Mucosa of descending colon (tissue), 3 donors: Measurements from ENCODE around the gene BUD23. TPM values are rescaled to one million over a fixed set of nuclear protein-coding genes. Genes with fewer than 3 reads are reported as not detected.

ENCODE experiments used
- ATAC-seq: fragments of 200-7000 bp; cut with Tn5 transposase; one replicate; pipeline ENCODE4 v1.9.1; 2020; ENCODE audit warnings: mild to moderate bottlenecking, moderate library complexity
- DNase-seq, 3 donors: peaks; one replicate each; pipeline ENCODE4 v3.0.0-alpha.2; 2020
- H3K36me3 ChIP-seq: fragments of 200-600 bp; one replicate; pipeline ENCODE4 v1.8.0; 2021; ENCODE audit warnings: low read depth, mild to moderate bottlenecking
- H3K4me1 ChIP-seq: fragments of 200-600 bp; one replicate; pipeline ENCODE4 v1.8.0; 2021; ENCODE audit warnings: low read depth, mild to moderate bottlenecking
- H3K4me3 ChIP-seq: fragments of 200-600 bp; one replicate; pipeline ENCODE4 v1.8.0; 2021; ENCODE audit warnings: mild to moderate bottlenecking
- H3K9me3 ChIP-seq: fragments of 200-600 bp; one replicate; pipeline ENCODE4 v1.8.0; 2021; ENCODE audit warnings: mild to moderate bottlenecking
- CTCF ChIP-seq: fragments of 200-600 bp; IDR thresholded peaks from one replicate; pipeline ENCODE4 v1.8.0; 2022; ENCODE audit warnings: antibody characterized with exemption, mild to moderate bottlenecking
- intact Hi-C, 2 donors: fragments of 100-400 bp; cut with DNase I in 1 of 2; cut with micrococcal nuclease in 1 of 2; formaldehyde crosslinking; loops; one replicate each; pipeline versions ENCODE4 v1.11.0 to v1.11.1; 2022; cut with DNase I, micrococcal nuclease
- total RNA-seq, 3 donors: library from RNA; stranded (reverse); fragmentation: NEBNext Ultra II Directional in 2 of 3; extraction: Animal tissue kit (Norgen Biotek cat#: 25700) in 2 of 3; gene quantifications; one replicate each; pipeline versions ENCODE4 v1.2.1 to v1.2.4, GENCODE V29; 2021 to 2023
- donor health status: DM: no; HTN: no; CAD: no; lungs with moderate emphysema.
- donor health status: DM: no; HTN: no; CAD: no.
- donor health status: DM: no; HTN: yes; CAD: no.

Gene BUD23
- total RNA-seq, 3 donors from 2014 or later, result 38.4 to 61.2 (median 43.0) TPM

DNA sequence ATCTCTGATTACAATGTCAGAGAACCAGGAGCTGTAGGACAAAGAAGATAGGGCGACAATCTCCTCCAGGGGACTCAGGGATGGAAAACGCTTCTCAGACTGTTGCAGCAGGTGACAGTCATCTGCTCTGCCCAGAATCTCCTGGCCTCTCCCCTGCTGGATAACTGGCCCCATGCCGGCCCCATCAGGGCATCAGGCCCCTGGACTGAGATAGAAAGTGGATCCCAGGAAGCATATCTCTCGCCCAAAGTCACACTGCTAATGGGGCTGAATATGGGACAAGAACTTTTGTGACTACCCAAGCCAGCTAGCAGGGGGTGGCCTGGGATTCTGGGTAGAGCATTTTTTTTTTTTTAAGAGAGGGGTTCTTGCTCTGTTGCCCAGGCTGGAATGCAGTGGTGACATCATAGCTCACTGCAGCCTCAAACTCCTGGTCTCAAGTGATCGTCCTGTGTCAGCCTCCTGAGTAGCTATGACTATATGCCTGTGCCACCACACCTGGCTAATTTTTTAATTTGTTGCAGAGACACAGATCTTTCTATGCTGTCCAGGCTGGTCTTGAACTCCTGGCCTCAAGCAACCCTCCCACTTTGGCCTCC, 38.6 kb upstream of the BUD23 start:
- ATAC-seq (no peak), DNase-seq (no peak)
- Histone ChIP-seq H3K36me3 (no peaks in the 10 kb centered on the region), H3K9me3 (peaks cover 9% of the 10 kb centered on the region), H3K4me1 (peaks cover 4% of the 10 kb centered on the region), H3K4me3 (no peak overlapping the region)
- no peak for TF ChIP-seq CTCF
- intact Hi-C loops, result no loop called here

- ATAC-seq (peak; percentile 32), DNase-seq (no peak)
- H3K4me3 ChIP-seq, result no peak overlapping the region
- peaks cover 9% of the 10 kb centered on the region for H3K9me3 ChIP-seq
- peaks cover 4% of the 10 kb centered on the region for H3K4me1 ChIP-seq
- no peak for TF ChIP-seq CTCF
- intact Hi-C loops, result no loop called here
- no peaks in the 10 kb centered on the region for H3K36me3 ChIP-seq
Measured at GRCh38 chr7:73645643-73646174, 37.7 kb upstream of the BUD23 start.

DNA sequence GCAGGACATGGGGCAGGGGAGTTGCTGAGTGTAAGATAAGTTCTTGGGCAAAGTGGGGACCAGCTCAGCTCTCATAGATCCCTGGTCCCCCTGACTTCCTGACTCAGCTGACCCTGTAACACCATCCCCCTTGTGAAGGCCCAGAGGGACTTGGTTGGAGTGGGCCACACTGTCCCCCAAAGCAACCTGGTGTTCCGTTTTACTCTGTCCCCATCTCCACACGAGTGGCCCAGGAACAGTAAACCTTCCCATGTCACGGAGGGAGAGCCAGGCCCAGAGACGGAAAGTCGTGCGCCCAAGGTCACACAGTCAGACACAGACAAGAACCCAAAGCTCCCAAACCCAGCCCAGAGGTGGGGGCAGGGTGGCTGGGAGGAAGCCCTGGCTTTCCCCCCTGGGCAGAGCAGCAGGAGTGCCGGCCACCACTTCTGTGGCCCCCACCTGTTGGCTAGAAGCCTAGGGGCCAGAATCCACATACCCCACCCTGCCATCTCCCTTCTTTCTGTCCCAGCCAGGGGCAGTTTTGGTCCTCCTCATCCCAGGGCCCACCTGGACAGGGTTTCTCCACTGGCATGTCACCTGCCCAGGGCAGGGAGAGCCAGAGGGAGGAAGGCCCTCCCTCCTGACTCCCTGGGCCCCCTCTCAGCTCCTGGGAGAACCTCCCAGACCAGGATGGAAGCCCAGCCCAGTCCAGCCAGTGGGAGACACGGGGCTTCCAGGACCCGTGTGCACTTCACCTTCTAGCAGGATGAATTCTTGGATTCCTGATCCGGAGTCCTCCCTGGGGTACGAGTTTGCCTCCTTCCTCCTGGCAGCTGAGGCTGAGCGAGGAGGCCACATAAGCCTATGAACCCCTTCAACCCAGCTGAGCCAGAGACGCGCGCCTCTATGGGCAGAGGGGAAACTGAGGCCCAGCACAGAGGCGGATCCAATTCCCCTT, 36.3 kb upstream of the BUD23 start:
- Histone ChIP-seq H3K36me3 (no peaks in the 10 kb centered on the region), H3K4me3 (no peak overlapping the region), H3K4me1 (peaks cover 4% of the 10 kb centered on the region), H3K9me3 (no peaks in the 10 kb centered on the region)
- intact Hi-C loops, result no loop called here
- ATAC-seq, result no peak
- no peak for TF ChIP-seq CTCF
- DNase-seq, result no peak

DNA sequence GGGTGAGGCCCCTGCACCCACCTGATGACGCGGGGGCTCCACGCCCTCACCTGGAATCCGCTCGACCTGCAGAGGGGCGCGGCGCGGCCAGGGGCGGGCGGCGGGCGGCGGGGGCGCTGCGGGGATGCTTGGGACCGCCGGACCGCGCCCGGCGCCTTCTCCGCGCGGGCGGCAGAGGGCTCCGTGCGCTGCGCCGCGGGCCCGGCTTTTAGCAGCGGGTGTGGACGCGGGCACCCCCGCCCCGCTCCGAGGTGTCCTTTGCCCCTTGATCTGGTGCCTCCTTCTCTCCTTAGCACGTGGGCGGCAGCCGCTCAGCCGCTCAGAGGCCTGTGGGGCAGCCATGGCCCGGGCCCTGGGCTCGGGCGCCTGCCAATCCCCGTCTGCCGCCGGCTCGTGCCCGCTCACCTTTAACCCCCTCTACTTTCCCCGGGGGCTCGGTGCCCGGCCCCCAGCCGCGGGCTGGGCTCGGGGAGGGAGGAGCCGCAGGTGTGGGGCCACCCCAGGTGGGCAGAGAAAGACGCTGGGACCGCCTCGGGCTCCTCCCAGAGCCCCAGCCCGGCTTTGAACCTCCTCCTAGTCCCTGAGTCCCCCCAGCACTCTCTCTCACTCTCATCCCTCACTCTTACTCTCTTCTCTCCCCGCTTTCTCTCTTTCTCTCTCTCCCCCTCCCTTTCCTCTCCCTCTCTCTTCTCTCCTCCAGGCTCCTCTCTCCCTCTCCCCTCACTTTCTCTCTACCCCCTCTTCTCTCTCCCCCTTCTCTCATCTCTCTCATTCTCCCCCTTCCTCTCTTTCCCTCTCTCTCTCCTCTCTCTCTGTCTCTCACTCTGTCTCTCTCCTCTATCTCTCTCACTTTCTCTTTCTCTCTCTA, 35.4 kb upstream of the BUD23 start:
- TF ChIP-seq CTCF, result peak; percentile 36
- peaks cover 9% of the 10 kb centered on the region for H3K4me1 ChIP-seq
- ATAC-seq (peak; percentile 93), DNase-seq (peak; percentile 80 to 86 (median 84))
- H3K9me3 ChIP-seq, result no peaks in the 10 kb centered on the region
- intact Hi-C loops, result no loop called here
- no peak overlapping the region for H3K4me3 ChIP-seq
- H3K36me3 ChIP-seq, result no peaks in the 10 kb centered on the region

- no peak for TF ChIP-seq CTCF
- no peak overlapping the region for H3K4me3 ChIP-seq
- intact Hi-C loops, result no loop called here
- peaks cover 9% of the 10 kb centered on the region for H3K4me1 ChIP-seq
- no peaks in the 10 kb centered on the region for H3K9me3 ChIP-seq
- H3K36me3 ChIP-seq, result no peaks in the 10 kb centered on the region
- no peak for ATAC-seq
- no peak for DNase-seq
Measured at GRCh38 chr7:73648593-73649332, 34.6 kb upstream of the BUD23 start.
